K562 (cell line): ENCODE measurements around the gene ZFP36. TPM values are rescaled to one million over a fixed set of nuclear protein-coding genes. Genes with fewer than 3 reads are reported as not detected.

Source experiments
- CAMTA2 ChIP-seq: fragments of 250-450 bp; sonication (Bioruptor Pico); conservative IDR thresholded peaks from 2 replicates; pipeline ENCODE4 v1.5.1; 2022
- CBX2 ChIP-seq: fragments of 200-600 bp; sonication (generic); IDR thresholded peaks from one replicate; pipeline ENCODE4 v1.6.1; 2012; ENCODE audit warnings: mild to moderate bottlenecking, low read length, inconsistent platforms; ENCODE audit not compliant: insufficient read depth, poor library complexity, severe bottlenecking
- DEAF1 ChIP-seq: fragments of 450-650 bp; formaldehyde crosslinking; IDR thresholded peaks from 2 replicates; pipeline ENCODE4 v1.4.0; 2020; ENCODE audit warnings: mild to moderate bottlenecking, moderate library complexity
- ESRRB ChIP-seq: fragments of 250-450 bp; sonication (Bioruptor Pico); IDR thresholded peaks from 2 replicates; pipeline ENCODE4 v1.5.0; 2020; ENCODE audit warnings: mild to moderate bottlenecking, moderate library complexity, borderline replicate concordance
- ETV6 ChIP-seq, 3 experiments: fragments of 150-350 bp in 1 of 3; sonication (generic) in 1 of 3; formaldehyde crosslinking in 1 of 3; IDR thresholded peaks; 2 replicates each; pipeline versions ENCODE4 v1.6.1 to v1.8.0; 2014 to 2022; ENCODE audit warnings: borderline replicate concordance in 2 of 3, low read depth in 2 of 3, antibody characterized with exemption in 1 of 3, low read length in 1 of 3, mild to moderate bottlenecking in 1 of 3, missing genetic modification reagents in 1 of 3
- EWSR1 ChIP-seq: fragments of 450-650 bp; IDR thresholded peaks from 2 replicates; pipeline ENCODE4 v1.6.1; 2018; ENCODE audit warnings: borderline replicate concordance, mild to moderate bottlenecking, low read depth, moderate library complexity; ENCODE audit not compliant: partially characterized antibody
- FOXK2 ChIP-seq, 2 experiments: fragments of 450-650 bp; IDR thresholded peaks in 1 of 2; conservative IDR thresholded peaks in 1 of 2; 2 replicates each; pipeline ENCODE4 v1.6.1; 2016; ENCODE audit warnings: low read depth in 2 of 2, mild to moderate bottlenecking in 1 of 2
- HDAC6 ChIP-seq: IDR thresholded peaks from 2 replicates; pipeline ENCODE4 v1.6.1; 2012; ENCODE audit warnings: low read depth, mild to moderate bottlenecking, control low read depth, inconsistent platforms, low read length, moderate library complexity
- HOXB6 ChIP-seq: fragments of 250-450 bp; sonication (Bioruptor Pico); IDR thresholded peaks from 2 replicates; pipeline ENCODE4 v1.5.1; 2022; ENCODE audit warnings: mild to moderate bottlenecking, borderline replicate concordance
- NUFIP1 ChIP-seq: fragments of 450-650 bp; IDR thresholded peaks from 2 replicates; pipeline ENCODE4 v1.6.1; 2018; ENCODE audit not compliant: partially characterized antibody
- RBM34 ChIP-seq: fragments of 200-400 bp; formaldehyde crosslinking; IDR thresholded peaks from 2 replicates; pipeline ENCODE4 v1.6.1; 2018; ENCODE audit warnings: low read length, borderline replicate concordance; ENCODE audit not compliant: insufficient read depth
- SIRT6 ChIP-seq: IDR thresholded peaks from one replicate; pipeline ENCODE4 v1.6.1; 2012; ENCODE audit warnings: low read depth, mild to moderate bottlenecking, control low read depth, inconsistent platforms, low read length, moderate library complexity
- SMAD3 ChIP-seq: fragments of 450-650 bp; formaldehyde crosslinking; conservative IDR thresholded peaks from 2 replicates; pipeline ENCODE4 v1.4.0; 2020; ENCODE audit warnings: mild to moderate bottlenecking
- STAG1 ChIP-seq: sonication (generic); formaldehyde crosslinking; IDR thresholded peaks from 2 replicates; pipeline ENCODE4 v1.5.0; 2020; ENCODE audit warnings: missing genetic modification reagents, borderline replicate concordance
- TEAD1 ChIP-seq, 2 experiments: fragments of 450-650 bp in 1 of 2; sonication (generic) in 1 of 2; formaldehyde crosslinking; IDR thresholded peaks; 2 replicates each; pipeline versions ENCODE4 v1.4.0 to v1.8.0; 2020 to 2022; ENCODE audit warnings: mild to moderate bottlenecking in 2 of 2, missing genetic modification reagents in 1 of 2
- U2AF1 ChIP-seq: fragments of 200-400 bp; formaldehyde crosslinking; optimal IDR thresholded peaks from 2 replicates; pipeline ENCODE3; 2017; ENCODE audit warnings: mild to moderate bottlenecking, low read depth, low read length, moderate library complexity
- ZNF146 ChIP-seq: IDR thresholded peaks from one replicate; pipeline ENCODE4 v1.6.1; 2018; ENCODE audit warnings: missing compliant biosample characterization; ENCODE audit not compliant: unreplicated experiment
- ZNF511 ChIP-seq: sonication (generic); formaldehyde crosslinking; IDR thresholded peaks from 2 replicates; pipeline ENCODE4 v1.8.0; 2022; ENCODE audit warnings: mild to moderate bottlenecking, missing genetic modification reagents
- ZNF561 ChIP-seq: fragments of 450-650 bp; formaldehyde crosslinking; conservative IDR thresholded peaks from 2 replicates; pipeline ENCODE4 v1.4.0; 2020; ENCODE audit warnings: mild to moderate bottlenecking, moderate library complexity
- ZNF644 ChIP-seq: fragments of 200-800 bp; sonication (Bioruptor generic); IDR thresholded peaks from 2 replicates; pipeline ENCODE4 v1.6.1; 2016; ENCODE audit warnings: low read depth, missing genetic modification characterization, missing compliant biosample characterization
- ZSCAN29 ChIP-seq: fragments of 450-650 bp; IDR thresholded peaks from 2 replicates; pipeline ENCODE4 v1.6.1; 2017
- polyA plus RNA-seq, 8 experiments: library from polyadenylated mRNA; depleted of rRNA in 4 of 8; stranded (reverse) in 5 of 8; unstranded in 3 of 8; fragments of >200 nt; fragmentation: Nextera tagmentation in 2 of 8; fragmentation: Illumina TruSeq in 1 of 8; extraction: Ambion mirVana in 2 of 8; extraction: Trizol in 1 of 8; gene quantifications; 2 replicates each; pipeline versions ENCODE4 v1.2.1 to v1.2.3, GENCODE V29; 2011 to 2014; ENCODE audit warnings: inconsistent platforms in 1 of 8, missing spikeins in 1 of 8
- total RNA-seq, 7 experiments: library from RNA; depleted of rRNA in 6 of 7; stranded (reverse); fragments of >200 nt in 6 of 7; fragmentation: Illumina TruSeq in 2 of 7; extraction: Trizol in 2 of 7; gene quantifications; 2 replicates each; pipeline versions ENCODE4 v1.2.1 to v1.2.3, GENCODE V29; 2011 to 2021; ENCODE audit warnings: low replicate concordance in 1 of 7

ZFP36 gene
- total and polyA plus RNA-seq, 9 of the 15 experiments (the other 6 are each of a cell fraction or from before 2014, with no cell fraction given): 1.0 to 20.1 (median 3.5) TPM

GRCh38 chr19:39410017-39410830 lies 3.6 kb downstream of the ZFP36 start (continued):
- TF ChIP-seq STAG1 (CRISPR knock-in tag): no peak
- peak; percentile 28 to 48; a peak in 1 of 4 replicates for TF ChIP-seq FOXK2 (conservative IDR thresholded peaks at IDR 0.05 in 1 of 2, IDR thresholded peaks at IDR 0.05 in 1 of 2; ENCODE audit: low read depth in 2 of 2)
- TF ChIP-seq ESRRB: no peak
- no peak for TF ChIP-seq HOXB6 (CRISPR knock-in tag)
- no peak for TF ChIP-seq ZNF511
- TF ChIP-seq HDAC6: no peak
- no peak for TF ChIP-seq TEAD1 (CRISPR knock-in tag; IDR thresholded peaks at IDR 0.05)
- TF ChIP-seq ZNF561: no peak
- TF ChIP-seq ZSCAN29: 0 out of 2 replicates have a peak, but pooled peaks have one; percentile 7
- no peak for TF ChIP-seq CBX2
- TF ChIP-seq DEAF1 (CRISPR knock-in tag): no peak
- 0 out of 2 replicates have a peak, but pooled peaks have one; percentile 13 for TF ChIP-seq ZNF644 (tag)
- no peak for TF ChIP-seq U2AF1
- TF ChIP-seq EWSR1: no peak
- peak in 1 of 2 experiments; percentile 54; a peak in 1 of 4 replicates for TF ChIP-seq ETV6 (IDR thresholded peaks at IDR 0.05; ENCODE audit: borderline replicate concordance in 1 of 2, low read depth in 2 of 2, low read length in 1 of 2)
- no peak for TF ChIP-seq ETV6 (CRISPR knock-in tag; IDR thresholded peaks at IDR 0.05; ENCODE audit: borderline replicate concordance)
- no peak for TF ChIP-seq RBM34
- TF ChIP-seq CAMTA2 (CRISPR knock-in tag): no peak; the same call in 1 of the 2 replicates
- no peak for TF ChIP-seq SMAD3 (CRISPR knock-in tag)
- no peak for TF ChIP-seq NUFIP1
- no peak for TF ChIP-seq ZNF146 (CRISPR knock-in tag)
- TF ChIP-seq SIRT6: no peak
